ENCODE results near the gene KCNQ1. TPM values are rescaled to one million over a fixed set of nuclear protein-coding genes. Genes with fewer than 3 reads are reported as not detected.

KCNQ1 gene
- total RNA-seq, 3 donors from 2014 or later (not counting 1 experiment from before 2014, with no cell fraction given) = 1.9 to 7.8 (median 3.3) TPM

DNA sequence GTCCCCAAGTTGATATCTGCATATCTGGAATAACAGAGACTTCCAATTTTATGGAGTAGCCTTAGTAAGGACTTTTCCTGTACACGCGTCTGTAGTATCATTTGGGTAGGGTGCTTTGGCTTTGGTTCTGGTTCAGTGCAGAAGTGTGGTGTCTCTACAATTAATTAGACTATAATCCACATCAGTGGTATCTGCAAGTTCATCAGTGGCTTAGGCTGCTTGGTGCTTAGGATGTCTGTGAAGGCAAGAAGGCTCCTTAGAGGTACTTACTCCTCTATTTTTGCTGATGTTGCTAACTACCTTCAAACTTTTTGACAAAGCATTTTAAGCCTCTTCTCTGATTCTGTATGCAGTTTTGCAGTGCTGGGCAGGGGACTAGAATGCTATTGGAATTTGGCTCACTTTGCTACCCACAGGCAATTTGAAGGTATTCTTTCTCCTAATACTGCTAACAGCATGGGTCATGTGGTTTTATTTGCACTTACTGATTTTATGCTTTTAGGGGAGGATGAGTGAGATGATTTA is 205.6 kb downstream of the KCNQ1 start:
- Histone ChIP-seq H3K36me3 (ENCODE audit: control insufficient read depth, insufficient read depth, low read length) (no peaks in the 10 kb centered on the region), H3K9me3 (ENCODE audit: control insufficient read depth, insufficient read depth, low read length) (peaks cover 20% of the 10 kb centered on the region), H3K27me3 (ENCODE audit: control insufficient read depth, insufficient read depth, low read length) (no peaks in the 10 kb centered on the region), H3K4me3 (ENCODE audit: low read length) (no peak overlapping the region), H3K27ac (ENCODE audit: low read length) (no peak overlapping the region), H3K4me1 (ENCODE audit: control insufficient read depth, insufficient read depth, low read length) (no peaks in the 10 kb centered on the region)
- no peak for TF ChIP-seq CTCF (IDR thresholded peaks at IDR 0.05)
- peaks cover 9 to 27% of the 10 kb centered on the region in 2 donors for H3K9me3 Mint-ChIP-seq
- H3K27me3 Mint-ChIP-seq (ENCODE audit: low read depth in 2 of 2) = peaks cover 18 to 23% of the 10 kb centered on the region in 2 donors
- no peak overlapping the region for H3K27ac Mint-ChIP-seq
- H3K4me3 Mint-ChIP-seq = no peak overlapping the region
- no peaks in the 10 kb centered on the region for H3K4me1 Mint-ChIP-seq
- peaks cover 35% of the 10 kb centered on the region for H3K36me3 Mint-ChIP-seq
- no CpG with 5 or more reads among the region's 2 CpGs for WGBS (ENCODE audit: insufficient coverage)
- intact Hi-C loops (cut with micrococcal nuclease) = no loop called here
- ATAC-seq (no peak), DNase-seq (no peak)

DNA sequence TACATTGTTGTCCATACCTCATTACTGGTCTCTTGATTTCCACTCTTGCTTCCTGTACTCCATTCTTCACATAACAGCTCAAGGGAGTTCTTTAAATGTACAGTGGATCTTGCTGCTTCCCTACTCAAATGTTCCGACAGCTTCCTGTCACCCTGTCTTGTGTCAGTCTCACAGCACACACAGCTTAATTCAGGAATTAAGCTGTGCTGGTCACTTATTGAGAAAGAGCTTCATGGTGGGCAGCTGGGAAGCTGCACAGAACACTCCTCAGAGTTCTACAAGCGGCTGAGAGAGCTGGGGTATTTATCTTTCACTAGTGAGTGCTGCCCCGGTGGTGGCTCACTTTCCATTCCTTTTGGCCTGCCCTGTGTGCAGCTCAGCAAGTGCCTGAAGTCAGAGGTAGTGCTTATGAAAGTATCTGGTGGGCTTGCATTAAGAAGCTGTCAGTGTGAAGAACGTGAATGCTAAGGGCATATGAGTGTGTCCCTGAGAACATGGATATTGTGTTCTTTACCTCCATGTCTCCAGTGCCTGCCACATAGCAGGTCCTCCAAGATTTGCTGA is 206.3 kb downstream of the KCNQ1 start:
- DNase-seq (no peak), ATAC-seq (no peak)
- Mint-ChIP-seq H3K27ac (no peak overlapping the region), H3K27me3 (ENCODE audit: low read depth in 2 of 2) (peaks cover 22 to 24% of the 10 kb centered on the region in 2 donors), H3K9me3 (peaks cover 9 to 27% of the 10 kb centered on the region in 2 donors), H3K4me3 (no peak overlapping the region), H3K36me3 (peaks cover 35% of the 10 kb centered on the region), H3K4me1 (no peaks in the 10 kb centered on the region)
- WGBS (ENCODE audit: insufficient coverage) = 97% methylated on average over 4 of the region's 4 CpGs
- Histone ChIP-seq H3K4me3 (ENCODE audit: low read length) (no peak overlapping the region), H3K9me3 (ENCODE audit: control insufficient read depth, insufficient read depth, low read length) (peaks cover 16% of the 10 kb centered on the region), H3K36me3 (ENCODE audit: control insufficient read depth, insufficient read depth, low read length) (no peaks in the 10 kb centered on the region), H3K27ac (ENCODE audit: low read length) (no peak overlapping the region), H3K4me1 (ENCODE audit: control insufficient read depth, insufficient read depth, low read length) (no peaks in the 10 kb centered on the region), H3K27me3 (ENCODE audit: control insufficient read depth, insufficient read depth, low read length) (no peaks in the 10 kb centered on the region)
- TF ChIP-seq CTCF (IDR thresholded peaks at IDR 0.05) = no peak
- intact Hi-C loops (cut with micrococcal nuclease) = no loop called here

DNA sequence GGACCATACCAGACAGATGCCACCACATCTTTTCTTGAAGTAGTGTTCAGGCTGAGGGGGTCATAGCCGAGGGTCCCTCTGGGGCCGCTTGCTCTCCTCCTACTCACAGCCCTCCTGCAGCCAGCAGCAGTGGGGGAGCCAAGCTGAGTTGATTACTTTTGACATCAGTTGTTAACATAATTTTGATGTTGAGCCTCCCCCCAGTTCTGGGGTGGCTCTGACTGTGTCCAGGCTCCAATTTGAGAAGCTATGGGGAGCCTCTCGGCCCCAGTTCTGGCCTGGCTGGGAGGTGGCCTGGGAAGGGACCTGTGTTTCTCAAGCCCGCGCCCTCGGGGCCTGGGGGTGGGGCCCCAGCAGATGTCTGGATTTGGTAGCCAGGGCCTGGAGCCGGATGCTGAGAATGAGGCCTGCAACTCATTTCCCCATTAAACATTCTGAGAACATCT is 207.0 kb downstream of the KCNQ1 start:
- no peak for DNase-seq
- WGBS (ENCODE audit: insufficient coverage) = 92% methylated on average over 5 of the region's 7 CpGs
- Histone ChIP-seq H3K27me3 (ENCODE audit: control insufficient read depth, insufficient read depth, low read length) (no peaks in the 10 kb centered on the region), H3K4me1 (ENCODE audit: control insufficient read depth, insufficient read depth, low read length) (no peaks in the 10 kb centered on the region), H3K36me3 (ENCODE audit: control insufficient read depth, insufficient read depth, low read length) (no peaks in the 10 kb centered on the region), H3K27ac (ENCODE audit: low read length) (no peak overlapping the region), H3K9me3 (ENCODE audit: control insufficient read depth, insufficient read depth, low read length) (peaks cover 16% of the 10 kb centered on the region), H3K4me3 (ENCODE audit: low read length) (no peak overlapping the region)
- ATAC-seq = no peak
- H3K36me3 Mint-ChIP-seq = peaks cover 34% of the 10 kb centered on the region
- no peak overlapping the region for H3K27ac Mint-ChIP-seq
- H3K9me3 Mint-ChIP-seq = peaks cover 9 to 27% of the 10 kb centered on the region in 2 donors
- H3K27me3 Mint-ChIP-seq (ENCODE audit: low read depth in 2 of 2) = peaks cover 27 to 29% of the 10 kb centered on the region in 2 donors
- intact Hi-C loops (cut with micrococcal nuclease) = no loop called here
- TF ChIP-seq CTCF (IDR thresholded peaks at IDR 0.05) = no peak
- H3K4me3 Mint-ChIP-seq = no peak overlapping the region
- no peaks in the 10 kb centered on the region for H3K4me1 Mint-ChIP-seq
